GM15510 (cell line): ENCODE results near the gene METAP1.

Source experiments
- POLR2A ChIP-seq: IDR thresholded peaks from 3 replicates; pipeline ENCODE4 v1.6.1; 2011; ENCODE audit warnings: borderline replicate concordance; ENCODE audit not compliant: insufficient read length; ENCODE audit errors: extremely low read depth

The METAP1 gene

DNA sequence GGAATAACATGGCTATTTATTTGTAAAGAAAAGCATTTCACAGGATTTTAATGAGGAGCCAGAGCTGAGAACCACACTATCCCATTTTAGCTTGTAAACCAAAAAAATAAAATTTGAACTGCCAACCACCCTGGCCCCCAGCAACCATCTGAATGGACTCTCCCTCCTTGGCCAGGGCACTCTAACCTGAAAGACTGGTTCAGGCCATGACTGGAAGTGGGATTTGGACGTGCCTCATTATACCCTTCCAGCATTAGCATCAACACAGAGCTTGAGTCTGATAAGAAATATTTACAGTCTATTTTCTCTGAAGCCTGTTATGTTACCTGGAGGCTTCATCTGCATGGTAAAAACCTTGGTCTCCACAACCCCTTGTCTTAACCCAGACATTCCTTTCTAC, 30.0 kb downstream of the METAP1 start:
- TF ChIP-seq POLR2A = no peak

DNA sequence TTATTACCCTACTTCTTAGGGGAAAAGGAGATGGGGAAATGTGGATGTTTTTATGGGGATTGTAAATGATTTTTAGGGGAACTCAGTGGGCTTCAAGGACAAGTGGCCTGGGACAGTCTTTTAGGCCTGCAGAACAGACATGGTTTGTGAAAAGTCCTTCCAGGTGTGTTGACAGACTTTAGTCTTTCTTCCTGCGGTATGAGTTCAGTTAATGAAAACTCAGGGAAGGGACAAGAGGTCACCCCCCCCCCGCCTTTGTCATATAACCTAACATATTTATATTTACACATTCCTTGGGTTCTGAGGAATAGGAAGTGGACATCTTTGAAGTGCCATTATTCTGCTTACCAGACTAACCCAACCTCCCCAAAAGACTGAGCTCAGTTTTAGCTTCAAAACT, 31.8 kb downstream of the METAP1 start:
- no peak for TF ChIP-seq POLR2A

DNA sequence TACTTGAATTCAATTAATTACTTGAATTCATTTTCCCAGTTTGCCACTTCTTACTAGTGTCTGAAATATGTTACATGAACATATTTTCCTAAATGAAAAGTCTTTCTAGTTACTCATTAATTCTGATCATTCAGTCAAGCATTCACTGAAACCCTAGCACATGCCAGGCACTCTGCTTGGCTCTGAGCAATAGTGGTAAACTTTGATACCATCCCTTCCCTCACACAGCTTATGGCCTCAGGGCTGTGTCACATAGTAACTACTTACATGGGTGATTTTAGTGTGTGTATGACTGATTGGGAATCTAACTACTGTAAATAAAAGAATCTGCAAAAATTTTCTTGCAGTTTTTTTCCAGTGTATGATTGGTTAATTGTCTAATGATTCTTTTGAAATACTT, 32.7 kb downstream of the METAP1 start:
- no peak for TF ChIP-seq POLR2A

DNA sequence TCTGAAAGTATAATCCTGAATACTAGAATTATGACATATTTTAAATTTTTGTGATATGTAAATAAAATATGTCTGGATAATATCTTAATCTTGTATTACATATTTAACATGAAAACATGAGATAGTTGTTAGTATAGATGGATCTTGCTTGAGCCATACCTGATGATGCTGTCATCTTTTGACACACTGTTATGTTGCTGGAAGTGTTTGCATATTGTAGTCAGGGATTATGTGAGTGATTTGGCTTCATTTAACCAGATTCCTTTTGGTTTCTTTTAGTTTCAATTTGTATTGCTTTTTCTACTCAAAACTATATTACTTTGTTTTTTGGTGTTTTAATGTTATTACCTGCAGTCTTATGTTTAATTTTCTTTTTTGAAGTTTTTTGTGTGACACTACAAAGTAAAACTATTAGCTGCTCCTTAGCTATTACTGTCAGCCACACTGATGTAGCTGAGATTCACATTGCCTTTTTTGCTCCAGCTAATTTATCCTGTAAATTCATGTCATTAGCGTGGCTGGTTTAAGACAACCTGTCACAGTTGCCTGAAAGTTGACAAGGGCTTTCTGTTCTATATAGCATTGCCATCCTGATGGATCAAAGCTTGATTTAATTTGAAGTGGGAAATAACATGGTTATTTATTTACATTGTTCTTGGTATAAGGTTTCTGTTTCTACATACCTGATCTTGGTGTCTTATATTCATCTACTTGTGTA, 33.7 kb downstream of the METAP1 start:
- no peak for TF ChIP-seq POLR2A

DNA sequence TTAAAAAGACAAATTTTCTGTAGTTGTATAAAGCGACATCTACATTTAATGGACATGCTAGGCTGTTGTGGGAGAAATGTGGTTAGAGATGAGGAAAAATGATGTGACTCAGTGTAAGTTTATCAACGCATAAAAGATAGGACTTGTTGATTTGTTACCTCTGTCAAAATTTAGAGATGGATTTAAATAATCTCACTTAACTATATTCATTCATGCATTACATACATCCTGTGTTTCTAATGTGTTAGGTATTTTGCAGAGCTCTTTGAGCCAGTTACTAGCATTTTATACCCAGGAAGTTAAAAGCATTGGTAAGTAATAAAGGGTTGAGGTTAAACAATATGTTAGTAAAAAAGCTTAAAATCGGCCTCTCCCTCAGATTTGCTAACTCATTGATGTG, 34.3 kb downstream of the METAP1 start:
- TF ChIP-seq POLR2A = no peak

DNA sequence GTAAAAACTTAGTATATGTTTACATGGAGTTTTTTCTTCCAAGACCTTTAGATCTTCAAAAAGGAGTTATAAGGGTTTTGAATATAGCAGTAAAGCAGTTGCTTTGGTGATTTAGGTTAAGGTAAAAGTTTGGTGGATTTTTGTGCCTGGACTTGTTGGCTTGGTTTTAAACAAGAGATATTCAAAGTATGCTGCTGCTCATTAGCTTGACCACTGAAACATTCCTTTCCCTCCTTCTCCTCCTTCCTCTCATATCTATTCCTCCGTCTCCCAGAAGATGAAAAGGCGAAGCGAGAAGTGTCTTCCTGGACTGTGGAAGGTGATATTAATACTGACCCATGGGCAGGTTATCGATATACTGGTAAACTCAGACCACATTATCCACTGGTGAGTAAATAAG, 38.4 kb downstream of the METAP1 start:
- TF ChIP-seq POLR2A = no peak

DNA sequence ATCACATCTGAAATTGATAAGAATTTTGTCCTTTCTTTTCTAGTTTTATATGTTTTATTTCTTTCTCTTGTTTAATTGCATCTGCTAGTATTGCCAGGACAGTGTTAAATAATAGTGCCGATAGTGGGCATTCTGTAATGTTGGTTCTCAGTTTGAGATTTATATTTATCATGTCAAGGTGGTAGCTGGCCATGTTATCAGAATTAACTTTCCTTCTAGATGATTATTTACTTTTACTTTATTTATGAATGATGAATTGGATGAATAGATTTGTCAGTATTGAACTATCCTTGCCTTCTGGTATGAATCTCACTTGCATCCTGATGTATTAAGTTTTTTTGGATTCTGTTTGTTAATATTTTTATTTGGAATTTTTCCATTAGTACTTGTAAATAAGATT, 42.7 kb downstream of the METAP1 start:
- no peak for TF ChIP-seq POLR2A

DNA sequence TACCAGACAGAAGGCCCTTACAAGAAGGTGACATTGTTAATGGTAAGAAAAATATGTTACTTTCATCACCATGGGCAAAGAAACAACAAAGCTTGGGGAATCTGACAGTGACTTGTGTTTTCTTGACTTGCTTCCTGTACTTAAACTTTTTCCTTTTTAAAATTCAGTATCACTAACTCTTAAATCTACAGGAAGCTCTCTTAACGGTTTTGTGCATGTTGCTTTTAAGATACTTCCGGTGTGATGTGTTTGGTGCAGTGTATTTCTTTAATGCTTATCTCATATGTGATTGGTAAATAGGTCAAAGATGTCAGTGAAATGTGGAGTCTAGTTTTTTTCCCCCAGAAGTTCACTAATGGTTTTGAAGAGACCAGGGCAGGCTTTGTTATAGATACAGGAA, 47.8 kb downstream of the METAP1 start:
- no peak for TF ChIP-seq POLR2A

DNA sequence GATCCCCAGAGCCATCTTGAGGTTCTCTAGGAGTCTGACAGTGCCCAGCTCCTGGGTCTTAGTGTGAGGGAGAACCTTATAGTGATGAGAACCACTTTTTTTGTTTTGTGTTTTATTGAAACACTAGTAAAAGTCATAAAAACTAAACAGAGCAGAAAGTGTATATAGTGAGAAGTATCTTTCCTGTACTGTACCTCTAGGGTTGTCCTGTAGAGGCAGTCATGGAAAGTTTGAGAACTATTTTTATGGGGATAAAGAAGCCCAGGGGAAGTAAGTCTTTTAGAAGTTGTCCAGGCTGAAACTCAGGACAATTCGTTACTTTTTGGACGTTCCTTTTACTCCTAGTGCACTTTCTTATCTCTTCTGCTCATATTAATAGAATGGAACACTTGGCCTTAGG, 52.2 kb downstream of the METAP1 start:
- no peak for TF ChIP-seq POLR2A

DNA sequence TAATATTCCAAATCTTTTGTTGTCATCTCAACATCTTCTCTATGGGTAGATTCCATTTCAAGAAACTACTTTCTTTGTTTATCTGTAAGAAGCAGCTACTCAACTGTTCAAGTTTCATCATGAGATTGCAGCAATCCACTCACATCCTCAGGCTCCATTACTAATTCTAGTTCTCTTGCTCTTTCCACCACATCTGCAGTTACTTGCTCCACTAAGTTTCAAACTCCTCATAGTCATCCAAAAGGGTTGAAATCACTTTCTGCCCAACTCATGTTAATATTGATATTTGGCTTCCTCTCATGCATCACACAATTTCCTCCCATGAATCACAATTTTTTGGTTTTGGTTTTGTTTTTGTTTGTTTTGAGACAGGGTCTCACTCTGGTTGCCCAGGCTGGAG, 57.4 kb downstream of the METAP1 start:
- TF ChIP-seq POLR2A = no peak

DNA sequence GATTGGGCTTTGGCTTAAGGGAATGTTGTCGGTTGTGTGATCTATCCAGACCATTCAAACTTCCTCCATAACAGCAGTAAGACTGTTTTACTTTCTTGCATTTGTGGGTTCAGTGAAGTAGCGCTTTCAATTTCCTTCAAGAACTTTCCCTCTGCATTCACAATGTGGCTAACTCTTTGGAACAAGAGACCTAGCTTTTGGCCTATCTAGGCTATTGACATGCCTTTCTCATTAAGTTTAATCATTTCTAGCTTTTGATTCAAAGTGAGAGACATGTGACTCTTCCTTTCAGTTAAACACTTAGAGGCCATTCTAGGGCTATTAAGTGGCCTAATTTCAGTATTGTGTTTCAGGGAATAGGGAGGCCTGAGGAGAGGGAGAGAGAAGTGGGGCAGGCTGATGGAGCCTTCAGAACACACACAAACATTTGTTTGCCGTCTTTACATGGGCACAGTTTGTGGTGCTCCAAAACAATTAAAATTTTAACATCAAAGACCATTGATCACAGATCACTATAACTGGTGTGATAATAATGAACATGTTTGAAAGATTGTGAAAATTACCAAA, 59.0 kb downstream of the METAP1 start:
- no peak for TF ChIP-seq POLR2A

DNA sequence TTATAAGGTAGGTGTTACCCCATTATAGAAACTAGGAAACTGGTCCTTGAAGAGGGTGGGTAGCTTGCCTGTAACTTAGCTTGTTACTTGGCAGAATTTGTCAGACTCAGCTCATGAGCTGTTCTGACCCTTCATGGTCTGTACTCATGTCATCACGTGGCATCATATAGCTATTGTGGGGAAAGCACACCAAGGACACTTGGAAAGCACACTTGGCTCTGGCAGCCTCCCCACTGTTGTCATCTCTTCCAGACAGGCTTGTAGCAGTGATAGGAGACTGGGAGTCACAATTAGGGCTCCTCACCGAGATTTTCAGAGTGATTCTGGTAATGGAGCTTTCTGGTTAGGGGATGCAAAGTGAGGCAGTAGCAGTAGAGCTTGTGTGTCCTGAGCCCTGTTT, 62.7 kb downstream of the METAP1 start:
- TF ChIP-seq POLR2A = no peak

DNA sequence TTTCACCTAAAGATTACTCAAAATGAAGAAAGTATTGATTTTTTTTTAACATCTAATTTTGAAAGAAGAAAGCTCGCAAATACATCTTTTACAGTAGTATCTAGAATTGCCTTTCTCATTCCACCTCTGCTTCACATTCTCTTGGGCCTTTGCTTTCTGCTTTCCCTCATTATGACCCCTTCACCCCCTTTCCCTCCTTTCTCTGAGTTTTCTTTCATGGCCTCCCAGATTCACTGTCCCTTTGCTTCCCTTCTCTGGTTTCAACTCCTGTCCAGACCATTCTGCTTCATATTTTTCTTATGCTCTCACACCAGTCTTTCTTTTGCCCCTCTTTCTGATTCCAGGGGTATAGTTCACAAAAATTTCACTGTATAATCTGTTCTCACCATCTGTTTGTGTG, 64.0 kb downstream of the METAP1 start:
- no peak for TF ChIP-seq POLR2A

DNA sequence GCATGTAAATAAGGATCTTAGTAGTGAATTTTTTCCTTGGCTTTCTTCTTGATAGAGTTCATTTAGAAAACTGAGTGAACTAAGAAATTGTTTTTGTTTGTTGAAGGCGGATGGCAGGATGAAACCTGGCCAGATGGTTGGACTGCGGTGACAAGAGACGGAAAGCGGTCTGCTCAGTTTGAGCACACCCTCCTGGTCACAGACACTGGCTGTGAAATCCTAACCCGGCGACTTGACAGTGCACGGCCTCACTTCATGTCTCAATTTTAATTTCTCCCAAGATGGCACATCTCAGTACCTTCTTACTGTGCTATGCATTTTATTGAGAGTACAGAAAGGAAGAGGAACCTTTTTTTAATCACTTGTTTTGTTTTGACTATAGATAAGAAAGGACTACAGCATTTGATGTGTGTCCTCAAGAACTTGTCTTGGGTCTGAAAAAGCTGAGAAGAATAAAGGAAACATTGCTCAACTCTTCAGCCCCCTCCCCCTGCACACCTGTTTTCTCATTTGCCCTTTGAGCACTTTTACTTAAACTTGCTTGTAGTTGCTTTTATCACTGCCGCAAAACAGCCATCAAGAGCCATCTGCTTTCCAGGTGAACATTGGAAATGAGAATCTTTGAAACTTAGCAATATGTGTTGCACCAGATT, 65.7 kb downstream of the METAP1 start:
- TF ChIP-seq POLR2A = no peak

DNA sequence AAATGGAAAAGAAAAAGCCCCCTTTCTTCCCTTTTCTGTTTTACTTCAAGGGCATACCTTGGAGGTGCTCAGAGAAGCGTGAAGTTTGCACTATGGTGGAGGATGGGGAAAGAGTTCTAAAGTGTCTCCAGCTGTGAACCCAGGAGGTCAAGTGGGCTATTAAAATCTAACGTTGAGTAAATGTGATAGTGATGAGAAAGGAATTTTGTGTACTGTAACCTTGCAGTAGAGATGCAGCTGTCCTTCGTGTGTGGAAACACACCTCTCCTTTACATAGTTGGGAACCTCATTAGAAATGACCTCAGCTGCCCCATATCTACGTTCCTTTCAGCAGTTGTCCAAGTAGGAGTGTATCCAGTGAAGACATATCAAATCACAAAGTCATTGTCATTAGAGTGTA, 66.6 kb downstream of the METAP1 start:
- no peak for TF ChIP-seq POLR2A

DNA sequence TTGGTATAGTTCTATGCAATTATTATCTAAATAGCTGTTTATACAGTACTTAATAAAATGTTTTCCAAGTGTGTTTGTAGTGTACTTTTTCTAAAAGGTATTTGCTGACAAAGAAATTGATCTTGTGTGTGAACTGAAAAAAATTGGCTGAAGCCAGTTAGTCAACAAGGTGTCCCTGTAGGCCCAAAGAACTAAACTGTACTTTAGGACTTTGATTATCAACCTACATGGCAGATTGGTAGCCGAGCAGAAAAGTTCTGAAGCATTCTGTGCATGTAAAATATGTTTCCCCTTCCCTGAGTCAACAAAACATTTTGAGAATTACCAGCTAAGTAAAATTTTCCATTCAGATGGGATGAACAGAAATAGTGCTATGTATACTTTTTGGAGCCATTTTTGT, 72.1 kb downstream of the METAP1 start:
- TF ChIP-seq POLR2A = no peak

DNA sequence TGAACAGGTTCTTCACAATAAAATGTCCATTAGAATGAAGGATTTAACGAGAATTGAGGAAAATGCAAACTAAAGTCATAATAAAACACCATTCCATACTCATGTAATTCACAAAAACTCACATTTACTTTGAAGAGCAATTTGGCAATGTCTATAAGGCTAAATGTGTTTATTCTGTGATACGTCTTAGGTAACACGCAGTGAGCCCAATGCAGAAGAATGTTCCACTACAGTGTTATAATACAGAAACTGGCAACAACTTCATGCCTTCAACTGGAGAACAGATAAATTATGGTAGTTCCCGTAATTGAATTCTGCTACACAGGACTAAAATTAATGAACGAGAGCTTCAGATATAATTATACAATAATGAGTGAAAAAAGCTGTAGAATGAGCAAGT, 75.6 kb downstream of the METAP1 start:
- no peak for TF ChIP-seq POLR2A

DNA sequence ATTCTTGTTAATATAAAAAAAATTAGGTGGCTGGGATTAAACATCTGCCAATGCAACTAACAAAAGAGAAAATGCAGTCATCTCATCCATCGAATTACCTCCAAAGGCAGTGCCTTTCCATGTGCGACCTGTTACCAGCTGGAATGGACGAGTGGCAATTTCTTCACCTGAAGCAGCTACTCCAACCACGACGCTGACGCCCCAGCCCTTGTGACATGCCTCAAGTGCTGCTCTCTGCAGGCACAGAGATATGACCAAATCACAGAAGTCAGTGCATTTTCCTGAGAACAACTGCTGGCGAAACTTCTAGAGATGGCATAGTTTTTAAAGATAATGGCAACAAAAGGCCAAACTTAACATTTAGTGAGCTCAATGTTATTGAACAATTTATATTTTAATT, 79.3 kb downstream of the METAP1 start:
- no peak for TF ChIP-seq POLR2A
